Activated CD8-positive, alpha-beta memory T cell treated with anti-CD3 and anti-CD28 coated beads, Interleukin-2, amount 50 U/mL, for 4 hours (primary cell): ENCODE measurements around the gene DDX54.

Experiments
- DNase-seq: peaks from one replicate; pipeline ENCODE4 v3.0.0-alpha.2; 2020

DDX54 gene

GRCh38 chr12:113115455-113116126 is 69.7 kb downstream of the DDX54 start:
- DNase-seq = no peak

- DNase-seq = no peak
Measured at GRCh38 chr12:113114447-113115178, 70.7 kb downstream of the DDX54 start.

GRCh38 chr12:113113397-113113796 is 71.9 kb downstream of the DDX54 start:
- no peak for DNase-seq

GRCh38 chr12:113112043-113112899 is 73.0 kb downstream of the DDX54 start:
- DNase-seq = no peak

GRCh38 chr12:113111247-113111646 is 74.0 kb downstream of the DDX54 start:
- no peak for DNase-seq

GRCh38 chr12:113109872-113110599 is 75.2 kb downstream of the DDX54 start:
- DNase-seq = no peak

GRCh38 chr12:113109360-113109759 is 75.9 kb downstream of the DDX54 start:
- no peak for DNase-seq

GRCh38 chr12:113108308-113108707 is 77.0 kb downstream of the DDX54 start:
- no peak for DNase-seq
